Epithelial cell of proximal tubule (primary cell): ENCODE measurements around the gene SERAC1. TPM values are rescaled to one million over a fixed set of nuclear protein-coding genes. Genes with fewer than 3 reads are reported as not detected.
"Not testable (repeated sequence)": the region's sequence is repeated elsewhere in the genome, so short reads cannot be mapped to it uniquely, and the experiment has no call there.

Experiments
- DNase-seq: peaks from one replicate; pipeline ENCODE4 v3.0.0-alpha.2; 2011; ENCODE audit warnings: low read depth
- H3K4me3 ChIP-seq: 2 replicates; pipeline ENCODE4 v1.5.1; 2011; ENCODE audit warnings: low read depth, mild to moderate bottlenecking, low read length
- CTCF ChIP-seq: conservative IDR thresholded peaks from 2 replicates; pipeline ENCODE4 v1.5.1; 2012; ENCODE audit warnings: low read depth, mild to moderate bottlenecking, low read length
- total RNA-seq: library from RNA; depleted of rRNA; stranded (reverse); fragments of >200 nt; gene quantifications from 2 replicates; pipeline ENCODE4 v1.2.3, GENCODE V29; 2015

Gene SERAC1
- total RNA-seq, 1 donor from 2014 or later, result 5.1 TPM

GRCh38 chr6:158158123-158158522 is 9.9 kb downstream of the SERAC1 start:
- DNase-seq, result no peak
- no peak for TF ChIP-seq CTCF
- no peak overlapping the region for H3K4me3 ChIP-seq

GRCh38 chr6:158157064-158157764 is 10.8 kb downstream of the SERAC1 start:
- no peak for TF ChIP-seq CTCF
- DNase-seq, result no peak

GRCh38 chr6:158154816-158155215 is 13.2 kb downstream of the SERAC1 start:
- TF ChIP-seq CTCF, result no peak
- no peak for DNase-seq
- H3K4me3 ChIP-seq, result no peak overlapping the region

More at GRCh38 chr6:158157064-158157764, 10.8 kb downstream of the SERAC1 start:
- H3K4me3 ChIP-seq, result no peak overlapping the region

GRCh38 chr6:158153576-158153975 is 14.5 kb downstream of the SERAC1 start:
- H3K4me3 ChIP-seq, result no peak overlapping the region
- no peak for DNase-seq
- TF ChIP-seq CTCF, result no peak

GRCh38 chr6:158152659-158153058 is 15.4 kb downstream of the SERAC1 start:
- no peak for TF ChIP-seq CTCF
- no peak overlapping the region for H3K4me3 ChIP-seq
- no peak for DNase-seq

GRCh38 chr6:158152025-158152424 is 16.0 kb downstream of the SERAC1 start:
- H3K4me3 ChIP-seq, DNase-seq: not testable (repeated sequence)

GRCh38 chr6:158150701-158151100 is 17.4 kb downstream of the SERAC1 start:
- no peak overlapping the region for H3K4me3 ChIP-seq
- no peak for TF ChIP-seq CTCF
- DNase-seq, result no peak
